A673 (cell line): Measurements from ENCODE around the gene C1orf198. TPM values are rescaled to one million over a fixed set of nuclear protein-coding genes. Genes with fewer than 3 reads are reported as not detected.

ENCODE experiments used
- BruUV-seq: library from RNA; stranded (reverse); fragments of 400-500 nt; replicated peaks from 2 replicates; lab custom pipeline; 2021; lab: Mats Ljungman, UMichigan
- CTCF ChIA-PET: fragments of 300-600 bp; sonication (Branson Sonifier 250); formaldehyde crosslinking; loops from one replicate; lab custom pipeline; 2022; ENCODE audit warnings: antibody characterized with exemption; lab: Charles Lee
- POLR2A ChIA-PET: fragments of 300-600 bp; sonication (Branson Sonifier 250); formaldehyde crosslinking; loops from one replicate; lab custom pipeline; 2022; ENCODE audit warnings: antibody characterized with exemption; ENCODE audit not compliant: low non-redundant PET; lab: Charles Lee
- DNase-seq: peaks from one replicate; pipeline ENCODE4 v3.0.0-alpha.2; 2015; ENCODE audit warnings: low spot score
- H3K27ac ChIP-seq: fragments of 200-600 bp; sonication (generic); 2 replicates; pipeline ENCODE4 v1.5.1; 2016; ENCODE audit warnings: mixed run types, low read depth, mild to moderate bottlenecking, mixed read lengths, antibody characterized with exemption, low read length; ENCODE audit not compliant: poor library complexity, severe bottlenecking
- H3K27me3 ChIP-seq: fragments of 200-600 bp; sonication (generic); replicated peaks from 2 replicates; pipeline ENCODE4 v1.6.1; 2017; ENCODE audit warnings: mixed run types, low read depth, mild to moderate bottlenecking, mixed read lengths, antibody characterized with exemption, low read length; ENCODE audit not compliant: insufficient read depth, poor library complexity
- H3K36me3 ChIP-seq: fragments of 200-600 bp; sonication (generic); 2 replicates; pipeline ENCODE4 v1.6.1; 2016; ENCODE audit warnings: mixed run types, mild to moderate bottlenecking, mixed read lengths, antibody characterized with exemption, low read length; ENCODE audit not compliant: insufficient read depth, poor library complexity, severe bottlenecking
- H3K4me1 ChIP-seq: fragments of 200-600 bp; sonication (generic); 2 replicates; pipeline ENCODE4 v1.6.1; 2017; ENCODE audit warnings: mixed run types, mild to moderate bottlenecking, mixed read lengths, antibody characterized with exemption, low read length; ENCODE audit not compliant: insufficient read depth, poor library complexity, severe bottlenecking
- H3K4me3 ChIP-seq: fragments of 200-600 bp; sonication (generic); 2 replicates; pipeline ENCODE4 v1.5.1; 2016; ENCODE audit warnings: low read depth, mixed run types, mild to moderate bottlenecking, mixed read lengths, low read length; ENCODE audit not compliant: poor library complexity, severe bottlenecking
- H3K9me3 ChIP-seq: fragments of 200-600 bp; sonication (generic); 2 replicates; pipeline ENCODE4 v1.6.1; 2016; ENCODE audit warnings: mixed run types, low read depth, mild to moderate bottlenecking, mixed read lengths, antibody characterized with exemption, low read length; ENCODE audit not compliant: poor library complexity, severe bottlenecking
- CTCF ChIP-seq: fragments of 300-800, 200-600 bp; sonication (generic); conservative IDR thresholded peaks from 2 replicates; pipeline ENCODE4 v1.5.1; 2017; ENCODE audit warnings: low read depth, mild to moderate bottlenecking, antibody characterized with exemption, low read length, moderate library complexity, mixed read lengths
- EZH2 ChIP-seq: fragments of 200-600 bp; sonication (generic); IDR thresholded peaks from 2 replicates; pipeline ENCODE4 v1.6.1; 2017; ENCODE audit warnings: borderline replicate concordance, low read depth, mild to moderate bottlenecking, mixed read lengths, antibody characterized with exemption, low read length; ENCODE audit not compliant: poor library complexity, severe bottlenecking
- intact Hi-C: fragments of 100-400 bp; cut with micrococcal nuclease; formaldehyde crosslinking; loops from one replicate; pipeline ENCODE4 v1.10.0; 2022; ENCODE audit not compliant: unreplicated experiment
- total RNA-seq: library from RNA; stranded (reverse); gene quantifications from 2 replicates; pipeline ENCODE4 v1.2.3, GENCODE V29; 2021

Gene C1orf198
- total RNA-seq, 1 experiment from 2014 or later: 42.4 TPM

- Histone ChIP-seq H3K4me3 (no peak overlapping the region), H3K36me3 (no peaks in the 10 kb centered on the region), H3K27ac (no peak overlapping the region), H3K9me3 (no peaks in the 10 kb centered on the region), H3K27me3 (no peaks in the 10 kb centered on the region), H3K4me1 (no peaks in the 10 kb centered on the region)
- DNase-seq: no peak
- no peak for TF ChIP-seq EZH2
- TF ChIP-seq CTCF: no peak
- no TSS peak for BruUV-seq
- ChIA-PET CTCF (no interaction called here), POLR2A (no interaction called here)
- intact Hi-C loops: no loop called here
Measured at GRCh38 chr1:230822092-230822581, 46.2 kb downstream of the C1orf198 start.

DNA sequence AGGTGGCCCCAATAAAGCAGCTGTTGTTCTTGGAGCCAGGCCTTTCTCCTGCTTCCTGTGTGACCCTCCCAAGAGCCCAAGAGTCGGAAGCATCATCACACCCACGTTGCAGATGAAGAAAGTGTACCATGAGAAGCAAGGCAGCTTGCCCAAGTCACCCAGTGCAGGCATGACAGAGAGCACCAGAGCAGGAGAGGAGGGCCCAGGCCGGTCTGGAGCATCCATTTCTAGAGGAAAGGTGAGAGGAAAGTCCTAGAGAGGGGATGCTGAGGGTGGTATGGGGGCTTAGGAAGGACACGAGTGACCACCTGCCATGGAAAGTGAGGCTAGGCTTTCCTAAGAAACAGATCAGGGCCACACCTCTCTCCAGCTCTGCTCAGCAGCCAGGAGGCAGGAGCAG is 47.0 kb downstream of the C1orf198 start:
- no peak for DNase-seq
- no peaks in the 10 kb centered on the region for H3K36me3 ChIP-seq
- no peak overlapping the region for H3K4me3 ChIP-seq
- ChIA-PET CTCF (no interaction called here), POLR2A (no interaction called here)
- no peaks in the 10 kb centered on the region for H3K9me3 ChIP-seq
- intact Hi-C loops: no loop called here
- no TSS peak for BruUV-seq
- H3K4me1 ChIP-seq: no peaks in the 10 kb centered on the region
- no peak overlapping the region for H3K27ac ChIP-seq
- H3K27me3 ChIP-seq: no peaks in the 10 kb centered on the region
- TF ChIP-seq EZH2: no peak
- no peak for TF ChIP-seq CTCF

GRCh38 chr1:230820568-230820967 is 47.8 kb downstream of the C1orf198 start:
- no TSS peak for BruUV-seq
- H3K36me3 ChIP-seq: no peaks in the 10 kb centered on the region
- H3K4me1 ChIP-seq: no peaks in the 10 kb centered on the region
- no peak for DNase-seq
- no peak overlapping the region for H3K27ac ChIP-seq
- intact Hi-C loops: no loop called here
- ChIA-PET POLR2A (no interaction called here), CTCF (no interaction called here)
- TF ChIP-seq CTCF (no peak), EZH2 (no peak)
- H3K9me3 ChIP-seq: no peaks in the 10 kb centered on the region
- H3K4me3 ChIP-seq: no peak overlapping the region
- H3K27me3 ChIP-seq: no peaks in the 10 kb centered on the region
